C4-2B (cell line): Measurements from ENCODE around the gene GMEB2.

Experiments used
- ZFX ChIP-seq: fragments of 450-650 bp; IDR thresholded peaks from 2 replicates; pipeline ENCODE4 v1.6.1; 2017
- TF ChIP-seq, protein P1 (sequence below): fragments of 450-650 bp; conservative IDR thresholded peaks from 2 replicates; pipeline ENCODE4 v1.5.1; 2017; ENCODE audit warnings: mild to moderate bottlenecking

DNA sequence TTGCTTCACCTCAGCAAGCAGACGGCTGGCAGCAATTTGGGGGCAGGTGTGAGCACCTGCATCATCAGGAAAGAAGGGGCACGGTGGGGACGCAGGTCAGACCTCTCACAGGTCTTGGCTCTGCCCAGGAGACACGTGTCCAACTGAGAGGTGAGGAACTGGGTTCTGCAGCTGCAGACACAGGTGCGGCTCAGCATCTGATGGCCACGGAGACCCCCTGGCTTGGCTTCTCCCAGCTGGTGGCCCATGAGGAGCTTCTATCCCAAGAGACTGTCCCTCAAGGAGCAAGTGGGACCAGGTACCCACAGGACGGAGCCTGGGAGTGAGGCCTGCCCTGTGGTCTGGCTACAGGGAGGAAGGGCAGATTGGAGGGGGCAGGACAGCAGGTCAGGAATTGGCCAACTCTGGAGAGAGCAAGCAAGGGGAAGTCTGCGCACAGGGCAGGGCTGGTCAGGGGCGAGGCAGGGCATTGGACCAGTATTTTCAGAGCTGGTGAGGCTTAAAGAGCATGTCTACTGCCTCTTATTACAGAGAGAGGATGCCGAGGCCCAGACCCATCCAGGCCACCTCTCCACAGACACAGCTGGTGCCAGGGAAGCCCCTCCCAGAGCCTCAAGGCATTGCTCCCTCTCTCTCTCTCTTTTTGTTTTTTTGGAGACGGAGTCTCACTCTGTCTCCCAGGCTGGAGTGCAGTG lies 22.1 kb upstream of the GMEB2 start:
- TF ChIP-seq, protein P1, sequence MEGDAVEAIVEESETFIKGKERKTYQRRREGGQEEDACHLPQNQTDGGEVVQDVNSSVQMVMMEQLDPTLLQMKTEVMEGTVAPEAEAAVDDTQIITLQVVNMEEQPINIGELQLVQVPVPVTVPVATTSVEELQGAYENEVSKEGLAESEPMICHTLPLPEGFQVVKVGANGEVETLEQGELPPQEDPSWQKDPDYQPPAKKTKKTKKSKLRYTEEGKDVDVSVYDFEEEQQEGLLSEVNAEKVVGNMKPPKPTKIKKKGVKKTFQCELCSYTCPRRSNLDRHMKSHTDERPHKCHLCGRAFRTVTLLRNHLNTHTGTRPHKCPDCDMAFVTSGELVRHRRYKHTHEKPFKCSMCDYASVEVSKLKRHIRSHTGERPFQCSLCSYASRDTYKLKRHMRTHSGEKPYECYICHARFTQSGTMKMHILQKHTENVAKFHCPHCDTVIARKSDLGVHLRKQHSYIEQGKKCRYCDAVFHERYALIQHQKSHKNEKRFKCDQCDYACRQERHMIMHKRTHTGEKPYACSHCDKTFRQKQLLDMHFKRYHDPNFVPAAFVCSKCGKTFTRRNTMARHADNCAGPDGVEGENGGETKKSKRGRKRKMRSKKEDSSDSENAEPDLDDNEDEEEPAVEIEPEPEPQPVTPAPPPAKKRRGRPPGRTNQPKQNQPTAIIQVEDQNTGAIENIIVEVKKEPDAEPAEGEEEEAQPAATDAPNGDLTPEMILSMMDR: no peak
- no peak for TF ChIP-seq ZFX
